HCT116 (cell line): Measurements from ENCODE around the gene KLRF2. TPM values are rescaled to one million over a fixed set of nuclear protein-coding genes. Genes with fewer than 3 reads are reported as not detected.

Source experiments
- ATAC-seq: fragments of 200-7000 bp; cut with Tn5 transposase; 2 replicates; pipeline ENCODE4 v1.9.1; 2020; ENCODE audit warnings: mild to moderate bottlenecking, moderate library complexity
- BruUV-seq: library from RNA; stranded (reverse); fragments of 400-500 nt; replicated peaks from 2 replicates; lab custom pipeline; 2021; lab: Mats Ljungman, UMichigan
- CTCF ChIA-PET: fragments of 300-600 bp; sonication (Branson Sonifier 250); formaldehyde crosslinking; loops from one replicate; lab custom pipeline; 2021; ENCODE audit warnings: antibody characterized with exemption; lab: Charles Lee
- POLR2A ChIA-PET: fragments of 300-600, 350-600 bp; sonication (Branson Sonifier 250); formaldehyde crosslinking; loops from one replicate; lab custom pipeline; 2021; ENCODE audit warnings: antibody characterized with exemption; lab: Charles Lee
- RAD21 ChIA-PET, 2 experiments: fragments of 300-600 bp; sonication (Branson Sonifier 250); formaldehyde crosslinking; loops; one replicate each; lab custom pipeline; 2023; ENCODE audit warnings: low total read pairs in 2 of 2; ENCODE audit not compliant: uncharacterized antibody in 2 of 2, unreplicated experiment in 2 of 2, low non-redundant PET in 1 of 2; lab: Charles Lee
- DNase-seq: peaks from one replicate; pipeline ENCODE4 v3.0.0-alpha.2; 2010; ENCODE audit warnings: low read depth, low spot score
- H2AFZ ChIP-seq: fragments of 200-600 bp; shearing (Covaris generic), sonication (generic); 2 replicates; pipeline ENCODE4 v1.6.1; 2017; ENCODE audit warnings: low read depth, mixed run types, mixed read lengths, antibody characterized with exemption, low read length; ENCODE audit not compliant: poor library complexity, severe bottlenecking
- H3K27ac ChIP-seq: 2 replicates; pipeline ENCODE4 v1.5.1; 2012; ENCODE audit warnings: low read depth, low read length
- H3K27me3 ChIP-seq: fragments of 200-600 bp; sonication (generic); 2 replicates; pipeline ENCODE4 v1.6.1; 2016; ENCODE audit warnings: mixed run types, low read length, mixed read lengths; ENCODE audit not compliant: insufficient read depth
- H3K36me3 ChIP-seq, 2 experiments: fragments of 200-500 bp in 1 of 2; fragments of 200-600 bp in 1 of 2; sonication (Bioruptor generic) in 1 of 2; sonication (generic) in 1 of 2; 2 replicates each; pipeline versions ENCODE4 v1.5.1 to v1.6.1; 2014 to 2016; ENCODE audit warnings: low read length in 2 of 2, inconsistent platforms in 1 of 2, mixed read lengths in 1 of 2, mixed run types in 1 of 2; ENCODE audit not compliant: insufficient read depth in 2 of 2, control insufficient read depth in 1 of 2
- H3K4me1 ChIP-seq, 2 experiments: fragments of 200-600 bp in 1 of 2; sonication (generic) in 1 of 2; 2 replicates each; pipeline versions ENCODE4 v1.5.1 to v1.6.1; 2012 to 2017; ENCODE audit warnings: low read length in 2 of 2, inconsistent platforms in 1 of 2, mild to moderate bottlenecking in 1 of 2, mixed read lengths in 1 of 2, mixed run types in 1 of 2, moderate library complexity in 1 of 2; ENCODE audit not compliant: insufficient read depth in 2 of 2, control insufficient read depth in 1 of 2
- H3K4me2 ChIP-seq: fragments of 200-600 bp; sonication (generic); 2 replicates; pipeline ENCODE4 v1.6.1; 2017; ENCODE audit warnings: mixed run types, low read length, mixed read lengths
- H3K4me3 ChIP-seq, 2 experiments: fragments of 200-600 bp in 1 of 2; sonication (generic) in 1 of 2; replicated peaks in 1 of 2; 2 replicates each; pipeline ENCODE4 v1.5.1; 2011 to 2016; ENCODE audit warnings: low read length in 2 of 2, control low read depth in 1 of 2, low read depth in 1 of 2, mild to moderate bottlenecking in 1 of 2, mixed read lengths in 1 of 2, mixed run types in 1 of 2
- H3K79me2 ChIP-seq: fragments of 200-600 bp; sonication (generic); 2 replicates; pipeline ENCODE4 v1.6.1; 2017; ENCODE audit warnings: mild to moderate bottlenecking, mixed run types, low read length, moderate library complexity, mixed read lengths; ENCODE audit not compliant: insufficient read depth
- H3K9ac ChIP-seq: fragments of 200-600 bp; sonication (generic); 2 replicates; pipeline ENCODE4 v1.6.1; 2016; ENCODE audit warnings: low read length, mixed read lengths
- H3K9me2 ChIP-seq: fragments of 200-600 bp; sonication (generic), shearing (Covaris generic); 2 replicates; pipeline ENCODE4 v1.6.1; 2017; ENCODE audit warnings: mixed run types, mild to moderate bottlenecking, moderate library complexity; ENCODE audit not compliant: insufficient read depth
- H3K9me3 ChIP-seq, 2 experiments: fragments of 200-500 bp in 1 of 2; fragments of 200-600 bp in 1 of 2; sonication (Bioruptor generic) in 1 of 2; sonication (generic) in 1 of 2; 2 replicates each; pipeline ENCODE4 v1.6.1; 2014 to 2017; ENCODE audit warnings: low read length in 2 of 2, mixed read lengths in 2 of 2, inconsistent platforms in 1 of 2, low read depth in 1 of 2, mild to moderate bottlenecking in 1 of 2, mixed run types in 1 of 2, moderate library complexity in 1 of 2; ENCODE audit not compliant: control insufficient read depth in 1 of 2, insufficient read depth in 1 of 2
- H4K20me1 ChIP-seq: fragments of 200-600 bp; sonication (generic), shearing (Covaris generic); 2 replicates; pipeline ENCODE4 v1.6.1; 2017; ENCODE audit warnings: mixed run types, mild to moderate bottlenecking, moderate library complexity; ENCODE audit not compliant: insufficient read depth
- CEBPB ChIP-seq: IDR thresholded peaks from 2 replicates; pipeline ENCODE4 v1.6.1; 2012; ENCODE audit warnings: low read depth
- CTCF ChIP-seq, 3 experiments: fragments of 200-600 bp in 1 of 3; sonication (generic) in 1 of 3; IDR thresholded peaks in 2 of 3; conservative IDR thresholded peaks in 1 of 3; 2 replicates each; pipeline ENCODE4 v1.5.1; 2012 to 2017; ENCODE audit warnings: low read depth in 2 of 3, low read length in 2 of 3, antibody characterized with exemption in 1 of 3, borderline replicate concordance in 1 of 3, control low read depth in 1 of 3, mild to moderate bottlenecking in 1 of 3, mixed read lengths in 1 of 3, mixed run types in 1 of 3, moderate library complexity in 1 of 3; ENCODE audit not compliant: insufficient read depth in 1 of 3
- ELF1 ChIP-seq: IDR thresholded peaks from 2 replicates; pipeline ENCODE4 v1.6.1; 2012; ENCODE audit warnings: low read depth, borderline replicate concordance
- EZH2 ChIP-seq: fragments of 200-600 bp; sonication (generic); IDR thresholded peaks from 2 replicates; pipeline ENCODE4 v1.6.1; 2017; ENCODE audit warnings: antibody characterized with exemption, mixed run types
- EZH2phosphoT487 ChIP-seq: fragments of 200-600 bp; IDR thresholded peaks from 2 replicates; pipeline ENCODE4 v1.6.1; 2018; ENCODE audit warnings: antibody characterized with exemption, borderline replicate concordance
- FOSL1 ChIP-seq: IDR thresholded peaks from 2 replicates; pipeline ENCODE4 v1.6.1; 2012; ENCODE audit warnings: low read depth
- MAX ChIP-seq: IDR thresholded peaks from 2 replicates; pipeline ENCODE4 v1.6.1; 2012
- POLR2AphosphoS5 ChIP-seq: IDR thresholded peaks from 2 replicates; pipeline ENCODE4 v1.6.1; 2011; ENCODE audit warnings: mild to moderate bottlenecking, low read depth, low read length, moderate library complexity
- SIN3A ChIP-seq: IDR thresholded peaks from 2 replicates; pipeline ENCODE4 v1.6.1; 2012; ENCODE audit warnings: low read depth
- SRF ChIP-seq: IDR thresholded peaks from 2 replicates; pipeline ENCODE4 v1.6.1; 2012; ENCODE audit warnings: low read depth
- ZBTB33 ChIP-seq: IDR thresholded peaks from 2 replicates; pipeline ENCODE4 v1.6.1; 2011; ENCODE audit warnings: mild to moderate bottlenecking, low read length, moderate library complexity; ENCODE audit not compliant: insufficient replicate concordance; ENCODE audit errors: extremely low read depth
- ZNF274 ChIP-seq: fragments of 200-500 bp; sonication (Bioruptor generic); IDR thresholded peaks from 2 replicates; pipeline ENCODE4 v1.6.1; 2014; ENCODE audit warnings: mild to moderate bottlenecking, low read depth, low read length, inconsistent platforms
- intact Hi-C: fragments of 100-400 bp; cut with micrococcal nuclease; formaldehyde crosslinking; loops from 2 replicates; pipeline ENCODE4 v1.10.0; 2022
- total RNA-seq: library from RNA; stranded (reverse); gene quantifications from one replicate; pipeline ENCODE4 v1.2.1, GENCODE V29; 2021; ENCODE audit not compliant: unreplicated experiment

The KLRF2 gene
- total RNA-seq, 1 experiment from 2014 or later = not detected

- Histone ChIP-seq H3K4me1 (no peaks in the 10 kb centered on the region), H2AFZ (no peak overlapping the region), H3K9me2 (no peaks in the 10 kb centered on the region), H4K20me1 (no peaks in the 10 kb centered on the region), H3K27me3 (peaks cover 38% of the 10 kb centered on the region), H3K9me3 (no peaks in the 10 kb centered on the region), H3K9ac (no peak overlapping the region), H3K4me3 (no peak overlapping the region), H3K79me2 (no peaks in the 10 kb centered on the region), H3K36me3 (no peaks in the 10 kb centered on the region), H3K4me2 (no peak overlapping the region), H3K27ac (no peak overlapping the region)
- DNase-seq (no peak), ATAC-seq (no peak)
- no TSS peak for BruUV-seq
- POLR2A ChIA-PET = no interaction called here
- CTCF ChIA-PET = interaction anchor here (1.5 kb wide), 1 partner anchor 9 kb away, joined by 5 read pairs; no protein-coding TSS in a partner anchor
- TF ChIP-seq CTCF (IDR thresholded peaks at IDR 0.05 in 2 of 3, conservative IDR thresholded peaks at IDR 0.05 in 1 of 3; ENCODE audit: borderline replicate concordance in 1 of 3, insufficient read depth in 1 of 3, low read depth in 2 of 3, low read length in 2 of 3) = no peak
- intact Hi-C loops = no loop called here
- RAD21 ChIA-PET = no interaction called here
These were observed 50.0 kb downstream of the KLRF2 start for GRCh38 chr12:9931245-9931644.

- H3K79me2 ChIP-seq = no peaks in the 10 kb centered on the region
- H3K36me3 ChIP-seq = no peaks in the 10 kb centered on the region
- DNase-seq = no peak
- no peak within 1 kb of the TSS for H2AFZ ChIP-seq
- CTCF ChIA-PET = interaction anchor here (1.1 to 1.5 kb wide), 2 partner anchors 8 to 10 kb away, joined by 3 to 5 read pairs; no protein-coding TSS in a partner anchor
- POLR2A ChIA-PET = no interaction called here
- peaks cover 29% of the 10 kb centered on the region for H3K27me3 ChIP-seq
- RAD21 ChIA-PET = no interaction called here
- no peak for ATAC-seq
- no peak for TF ChIP-seq FOSL1
- TF ChIP-seq EZH2 = no peak
- no peak for TF ChIP-seq EZH2phosphoT487
- no peak for TF ChIP-seq SIN3A
- no peak for TF ChIP-seq POLR2AphosphoS5
- TF ChIP-seq SRF = no peak
- no peak for TF ChIP-seq ZNF274
- no peak for TF ChIP-seq CTCF (IDR thresholded peaks at IDR 0.05 in 2 of 3, conservative IDR thresholded peaks at IDR 0.05 in 1 of 3; ENCODE audit: borderline replicate concordance in 1 of 3, insufficient read depth in 1 of 3, low read depth in 2 of 3, low read length in 2 of 3)
- TF ChIP-seq ELF1 = no peak
- no peak for TF ChIP-seq CEBPB
- TF ChIP-seq MAX = no peak
- TF ChIP-seq ZBTB33 = no peak
- no peak within 1 kb of the TSS for H3K4me2 ChIP-seq
- no peak within 1 kb of the TSS for H3K4me3 ChIP-seq
- no peaks in the 10 kb centered on the region for H4K20me1 ChIP-seq
- H3K4me1 ChIP-seq = no peaks in the 10 kb centered on the region
- H3K9me2 ChIP-seq = no peaks in the 10 kb centered on the region
- no peak within 1 kb of the TSS for H3K27ac ChIP-seq
- H3K9ac ChIP-seq = no peak within 1 kb of the TSS
- H3K9me3 ChIP-seq = no peaks in the 10 kb centered on the region
- BruUV-seq = no TSS peak
- intact Hi-C loops = no loop called here
These were observed 51.0 kb downstream of the KLRF2 start, which contains the start of gene CLEC2A for GRCh38 chr12:9932270-9932669. Gene CLEC2A (minus strand): TSS chr12:9932370. CDS start chr12:9932329, 41 bp downstream.
